ENCODE results near the gene OR2AG2.
A peak's percentile ranks its signal among the peaks of the same experiment; 100 is the strongest.
"Not testable (repeated sequence)": the region's sequence is repeated elsewhere in the genome, so short reads cannot be mapped to it uniquely, and the experiment has no call there.

Gene OR2AG2

GRCh38 chr11:6771926-6772893, at the start of gene OR2AG2:
TSS of gene OR2AG2 (minus strand) at chr11:6771976. CDS start at chr11:6768957, 3,019 bp downstream.
- DNase-seq (ENCODE audit: low read depth in 3 of 3) = no peak

- DNase-seq (ENCODE audit: low read depth in 3 of 3) = no peak
Observed at GRCh38 chr11:6818967-6819366, 47.2 kb upstream of the OR2AG2 start.

GRCh38 chr11:6817694-6818093, 45.9 kb upstream of the OR2AG2 start:
- DNase-seq (ENCODE audit: low read depth in 3 of 3) = no peak

- DNase-seq (ENCODE audit: low read depth in 3 of 3) = no peak
Observed at GRCh38 chr11:6813656-6814055, 41.9 kb upstream of the OR2AG2 start.

GRCh38 chr11:6812390-6813005, 40.7 kb upstream of the OR2AG2 start:
- peak in 1 of 3 experiments; percentile 12 for DNase-seq (ENCODE audit: low read depth in 3 of 3)

- not testable (repeated sequence) for DNase-seq (ENCODE audit: low read depth in 3 of 3)
Observed at GRCh38 chr11:6801075-6801474, 29.3 kb upstream of the OR2AG2 start.

GRCh38 chr11:6799402-6799801, 27.6 kb upstream of the OR2AG2 start, which contains the start of gene OR6A2:
TSS of gene OR6A2 (minus strand) at chr11:6799689. CDS start at chr11:6795708, 3,981 bp downstream.
- no peak for DNase-seq (ENCODE audit: low read depth in 3 of 3)

GRCh38 chr11:6794639-6795038, 22.9 kb upstream of the OR2AG2 start:
- no peak for DNase-seq (ENCODE audit: low read depth in 3 of 3)

- DNase-seq (ENCODE audit: low read depth in 3 of 3) = no peak
Observed at GRCh38 chr11:6790546-6790945, 18.8 kb upstream of the OR2AG2 start.

- DNase-seq (ENCODE audit: low read depth in 3 of 3) = no peak
Observed at GRCh38 chr11:6782720-6783119, 10.9 kb upstream of the OR2AG2 start, which contains the start of gene OR2AG1. TSS of gene OR2AG1 (plus strand) at chr11:6783020. CDS start at chr11:6785038, 2,018 bp downstream.

- DNase-seq (ENCODE audit: low read depth in 3 of 3) = no peak
Observed at GRCh38 chr11:6780829-6781228, 9.1 kb upstream of the OR2AG2 start.

- no peak for DNase-seq (ENCODE audit: low read depth in 3 of 3)
Observed at GRCh38 chr11:6778518-6778917, 6.7 kb upstream of the OR2AG2 start.

GRCh38 chr11:6757373-6757967, 14.3 kb downstream of the OR2AG2 start:
- DNase-seq (ENCODE audit: low read depth in 3 of 3) = peak in 2 of 3 experiments; percentile 28 to 38

GRCh38 chr11:6755953-6756347, 15.8 kb downstream of the OR2AG2 start:
- DNase-seq (ENCODE audit: low read depth in 3 of 3) = no peak

- DNase-seq (ENCODE audit: low read depth in 3 of 3) = no peak
Observed at GRCh38 chr11:6755303-6755952, 16.3 kb downstream of the OR2AG2 start.

GRCh38 chr11:6747097-6747668, 24.6 kb downstream of the OR2AG2 start:
- DNase-seq (ENCODE audit: low read depth in 3 of 3) = no peak

- no peak for DNase-seq (ENCODE audit: low read depth in 3 of 3)
Observed at GRCh38 chr11:6746626-6747025, 25.1 kb downstream of the OR2AG2 start.

- DNase-seq (ENCODE audit: low read depth in 3 of 3) = no peak
Observed at GRCh38 chr11:6746086-6746618, 25.6 kb downstream of the OR2AG2 start.

GRCh38 chr11:6745465-6746015, 26.2 kb downstream of the OR2AG2 start:
- no peak for DNase-seq (ENCODE audit: low read depth in 3 of 3)

GRCh38 chr11:6745018-6745417, 26.8 kb downstream of the OR2AG2 start:
- DNase-seq (ENCODE audit: low read depth in 3 of 3) = no peak

GRCh38 chr11:6742260-6742659, 29.5 kb downstream of the OR2AG2 start:
- no peak for DNase-seq (ENCODE audit: low read depth in 3 of 3)
